ENCODE measurements around the gene ELP1. TPM values are rescaled to one million over a fixed set of nuclear protein-coding genes. Genes with fewer than 3 reads are reported as not detected.

Gene ELP1
- total RNA-seq, 4 donors from 2014 or later: 9.4 to 24.3 (median 13.5) TPM

GRCh38 chr9:108867116-108867515 is 66.8 kb downstream of the ELP1 start:
- DNase-seq (no peak), ATAC-seq (no peak)
- Histone ChIP-seq H3K4me3 (no peak overlapping the region), H3K4me1 (no peaks in the 10 kb centered on the region), H3K27ac (no peak overlapping the region), H3K36me3 (peaks cover 0 to 28% of the 10 kb centered on the region in 2 donors), H3K9me3 (no peaks in the 10 kb centered on the region), H3K27me3 (no peaks in the 10 kb centered on the region)
- in situ Hi-C loops (cut with MboI; ENCODE audit: low sequenced_read_pairs in 4 of 4): loop anchor here in 1 of 4 donors (25.0 kb wide), 1 partner anchor 95 kb away; no protein-coding TSS in a partner anchor
- no peak for TF ChIP-seq CTCF (IDR thresholded peaks at IDR 0.05 in 4 of 5, conservative IDR thresholded peaks at IDR 0.05 in 1 of 5)
- no peak for TF ChIP-seq POLR2A (IDR thresholded peaks at IDR 0.05)
- intact Hi-C loops (cut with DNase I; ENCODE audit: low total_unique reads): no loop called here

GRCh38 chr9:108866001-108866420 is 67.9 kb downstream of the ELP1 start:
- in situ Hi-C loops (cut with MboI; ENCODE audit: low sequenced_read_pairs in 4 of 4) (loop anchor here in 1 of 4 donors (25.0 kb wide), 1 partner anchor 96 kb away; no protein-coding TSS in a partner anchor), intact Hi-C loops (cut with DNase I; ENCODE audit: low total_unique reads) (no loop called here)
- Histone ChIP-seq H3K36me3 (peaks cover 0 to 17% of the 10 kb centered on the region in 2 donors), H3K9me3 (no peaks in the 10 kb centered on the region), H3K4me1 (no peaks in the 10 kb centered on the region), H3K27ac (no peak overlapping the region), H3K4me3 (no peak overlapping the region), H3K27me3 (no peaks in the 10 kb centered on the region)
- DNase-seq: no peak
- TF ChIP-seq POLR2A (IDR thresholded peaks at IDR 0.05) (no peak), CTCF (IDR thresholded peaks at IDR 0.05 in 4 of 5, conservative IDR thresholded peaks at IDR 0.05 in 1 of 5) (no peak)
- ATAC-seq: no peak

GRCh38 chr9:108865037-108865436 is 68.9 kb downstream of the ELP1 start:
- H3K36me3 ChIP-seq: peaks cover 0 to 10% of the 10 kb centered on the region in 2 donors
- no peaks in the 10 kb centered on the region for H3K4me1 ChIP-seq
- DNase-seq (no peak), ATAC-seq (no peak)
- no peaks in the 10 kb centered on the region for H3K9me3 ChIP-seq
- no peak overlapping the region for H3K4me3 ChIP-seq
- intact Hi-C loops (cut with DNase I; ENCODE audit: low total_unique reads) (no loop called here), in situ Hi-C loops (cut with MboI; ENCODE audit: low sequenced_read_pairs in 4 of 4) (loop anchor here in 1 of 4 donors (25.0 kb wide), 1 partner anchor 97 kb away; no protein-coding TSS in a partner anchor)
- TF ChIP-seq POLR2A (IDR thresholded peaks at IDR 0.05) (no peak), CTCF (IDR thresholded peaks at IDR 0.05 in 4 of 5, conservative IDR thresholded peaks at IDR 0.05 in 1 of 5) (no peak)
- H3K27ac ChIP-seq: no peak overlapping the region
- no peaks in the 10 kb centered on the region for H3K27me3 ChIP-seq

GRCh38 chr9:108864446-108864845 is 69.5 kb downstream of the ELP1 start:
- no peak for ATAC-seq
- no peak for DNase-seq
- intact Hi-C loops (cut with DNase I; ENCODE audit: low total_unique reads): no loop called here
- Histone ChIP-seq H3K27me3 (no peaks in the 10 kb centered on the region), H3K4me3 (no peak overlapping the region), H3K9me3 (no peaks in the 10 kb centered on the region), H3K4me1 (no peaks in the 10 kb centered on the region), H3K27ac (no peak overlapping the region), H3K36me3 (peaks cover 0 to 7% of the 10 kb centered on the region in 2 donors)
- in situ Hi-C loops (cut with MboI; ENCODE audit: low sequenced_read_pairs in 4 of 4): loop anchor here in 1 of 4 donors (25.0 kb wide), 1 partner anchor 98 kb away; no protein-coding TSS in a partner anchor
- TF ChIP-seq POLR2A (IDR thresholded peaks at IDR 0.05) (no peak), CTCF (IDR thresholded peaks at IDR 0.05 in 4 of 5, conservative IDR thresholded peaks at IDR 0.05 in 1 of 5) (no peak)

- no peak overlapping the region for H3K4me3 ChIP-seq
- DNase-seq (no peak), ATAC-seq (no peak)
- H3K36me3 ChIP-seq: peaks cover 0 to 7% of the 10 kb centered on the region in 2 donors
- no peak overlapping the region for H3K27ac ChIP-seq
- H3K9me3 ChIP-seq: no peaks in the 10 kb centered on the region
- in situ Hi-C loops (cut with MboI; ENCODE audit: low sequenced_read_pairs in 4 of 4) (loop anchor here in 1 of 4 donors (25.0 kb wide), 1 partner anchor 98 kb away; no protein-coding TSS in a partner anchor), intact Hi-C loops (cut with DNase I; ENCODE audit: low total_unique reads) (no loop called here)
- H3K4me1 ChIP-seq: no peaks in the 10 kb centered on the region
- H3K27me3 ChIP-seq: no peaks in the 10 kb centered on the region
- TF ChIP-seq POLR2A (IDR thresholded peaks at IDR 0.05) (no peak), CTCF (IDR thresholded peaks at IDR 0.05 in 4 of 5, conservative IDR thresholded peaks at IDR 0.05 in 1 of 5) (no peak)
These were observed 70.0 kb downstream of the ELP1 start for GRCh38 chr9:108863891-108864290.

Measured in gastrocnemius medialis (tissue), 4 donors.